ENCODE results near the gene LYPD8.

The LYPD8 gene

GRCh38 chr1:248758352-248758751 lies 2.8 kb upstream of the LYPD8 start:
- no peak for DNase-seq
- no peaks in the 10 kb centered on the region for H3K4me1 ChIP-seq (ENCODE audit: low read length)
- no peaks in the 10 kb centered on the region; the same call in 1 of the 2 replicates for H3K9me3 ChIP-seq (replicated peaks; ENCODE audit: insufficient read depth, low read length)
- no peak overlapping the region for H3K4me3 ChIP-seq (ENCODE audit: low read length)
- no peaks in the 10 kb centered on the region for H3F3A ChIP-seq (ENCODE audit: insufficient read depth, low read length)
- H4K20me1 ChIP-seq (ENCODE audit: insufficient read depth, low read length): no peaks in the 10 kb centered on the region
- H3K9ac ChIP-seq (ENCODE audit: low read length): no peak overlapping the region
- H3K4me2 ChIP-seq (ENCODE audit: low read depth, low read length): no peak overlapping the region
- TF ChIP-seq EZH2 (optimal IDR thresholded peaks at IDR 0.05; ENCODE audit: low read depth, low read length): no peak
- no peak for TF ChIP-seq EZH2phosphoT487 (IDR thresholded peaks at IDR 0.05; ENCODE audit: low read length)
- TF ChIP-seq CTCF (IDR thresholded peaks at IDR 0.05; ENCODE audit: low read length): no peak
- no peaks in the 10 kb centered on the region for H3K9me2 ChIP-seq (replicated peaks; ENCODE audit: insufficient read depth, low read length)
- no peaks in the 10 kb centered on the region for H3K36me3 ChIP-seq (replicated peaks; ENCODE audit: insufficient read depth, low read length)
- H2AFZ ChIP-seq (ENCODE audit: low read length): no peak overlapping the region
- H3K79me2 ChIP-seq (ENCODE audit: low read length): no peaks in the 10 kb centered on the region
- no peaks in the 10 kb centered on the region for H3K27me3 ChIP-seq (replicated peaks; ENCODE audit: insufficient read depth, low read length)
- no peak overlapping the region for H3K27ac ChIP-seq (ENCODE audit: low read length)

- H3K27me3 ChIP-seq (replicated peaks; ENCODE audit: insufficient read depth, low read length): no peaks in the 10 kb centered on the region
- DNase-seq: no peak
- TF ChIP-seq CTCF (IDR thresholded peaks at IDR 0.05; ENCODE audit: low read length) (no peak), EZH2phosphoT487 (IDR thresholded peaks at IDR 0.05; ENCODE audit: low read length) (no peak), EZH2 (optimal IDR thresholded peaks at IDR 0.05; ENCODE audit: low read depth, low read length) (no peak)
Observed at GRCh38 chr1:248757784-248758195, 2.2 kb upstream of the LYPD8 start.

DNA sequence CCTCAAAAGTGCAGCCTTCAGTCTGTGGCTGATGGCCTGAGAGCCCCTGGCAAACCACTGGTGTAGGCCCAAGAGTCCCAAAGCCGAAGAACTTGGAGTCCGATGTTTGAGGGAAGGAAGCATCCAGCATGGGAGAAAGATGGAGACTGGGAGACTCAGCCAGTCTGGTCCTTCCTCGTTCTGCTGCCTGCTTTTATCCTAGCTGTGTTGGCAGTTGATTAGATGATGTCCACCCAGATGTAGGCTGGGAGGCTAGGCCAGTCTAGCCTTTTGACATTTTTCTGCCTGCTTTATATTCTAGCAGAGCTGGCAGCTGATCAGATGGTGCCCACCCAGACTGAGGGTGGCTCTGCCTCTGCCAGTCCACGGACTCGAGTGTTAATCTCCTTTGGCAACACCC lies 1.1 kb upstream of the LYPD8 start:
- no peak overlapping the region for H3K4me3 ChIP-seq (ENCODE audit: low read length)
- H3K27me3 ChIP-seq (replicated peaks; ENCODE audit: insufficient read depth, low read length): no peaks in the 10 kb centered on the region
- peak; percentile 2 for DNase-seq
- no peaks in the 10 kb centered on the region; the same call in 1 of the 2 replicates for H3K9me3 ChIP-seq (replicated peaks; ENCODE audit: insufficient read depth, low read length)
- no peak overlapping the region for H3K9ac ChIP-seq (ENCODE audit: low read length)
- no peaks in the 10 kb centered on the region for H4K20me1 ChIP-seq (ENCODE audit: insufficient read depth, low read length)
- no peak overlapping the region for H3K4me2 ChIP-seq (ENCODE audit: low read depth, low read length)
- H3K9me2 ChIP-seq (replicated peaks; ENCODE audit: insufficient read depth, low read length): no peaks in the 10 kb centered on the region
- H3K27ac ChIP-seq (ENCODE audit: low read length): no peak overlapping the region
- H3K4me1 ChIP-seq (ENCODE audit: low read length): no peaks in the 10 kb centered on the region
- TF ChIP-seq EZH2 (optimal IDR thresholded peaks at IDR 0.05; ENCODE audit: low read depth, low read length) (no peak), EZH2phosphoT487 (IDR thresholded peaks at IDR 0.05; ENCODE audit: low read length) (no peak), CTCF (IDR thresholded peaks at IDR 0.05; ENCODE audit: low read length) (no peak)
- peaks cover 7% of the 10 kb centered on the region for H3F3A ChIP-seq (ENCODE audit: insufficient read depth, low read length)
- no peaks in the 10 kb centered on the region for H3K79me2 ChIP-seq (ENCODE audit: low read length)
- no peak overlapping the region for H2AFZ ChIP-seq (ENCODE audit: low read length)
- H3K36me3 ChIP-seq (replicated peaks; ENCODE audit: insufficient read depth, low read length): no peaks in the 10 kb centered on the region

More at GRCh38 chr1:248757784-248758195, 2.2 kb upstream of the LYPD8 start:
- Histone ChIP-seq H3K9ac (ENCODE audit: low read length) (no peak overlapping the region), H3K9me2 (replicated peaks; ENCODE audit: insufficient read depth, low read length) (no peaks in the 10 kb centered on the region), H3F3A (ENCODE audit: insufficient read depth, low read length) (no peaks in the 10 kb centered on the region), H3K4me2 (ENCODE audit: low read depth, low read length) (no peak overlapping the region), H3K4me3 (ENCODE audit: low read length) (no peak overlapping the region), H4K20me1 (ENCODE audit: insufficient read depth, low read length) (no peaks in the 10 kb centered on the region), H2AFZ (ENCODE audit: low read length) (no peak overlapping the region), H3K9me3 (replicated peaks; ENCODE audit: insufficient read depth, low read length) (no peaks in the 10 kb centered on the region; the same call in 1 of the 2 replicates), H3K4me1 (ENCODE audit: low read length) (no peaks in the 10 kb centered on the region), H3K27ac (ENCODE audit: low read length) (no peak overlapping the region), H3K36me3 (replicated peaks; ENCODE audit: insufficient read depth, low read length) (no peaks in the 10 kb centered on the region), H3K79me2 (ENCODE audit: low read length) (no peaks in the 10 kb centered on the region)
